Gastroesophageal sphincter (tissue), 4 donors: ENCODE measurements around the gene PDHB. TPM values are rescaled to one million over a fixed set of nuclear protein-coding genes. Genes with fewer than 3 reads are reported as not detected.
"Not testable (repeated sequence)": the region's sequence is repeated elsewhere in the genome, so short reads cannot be mapped to it uniquely, and the experiment has no call there.

ENCODE experiments used
- ATAC-seq: fragments of 150-250 bp; one replicate; pipeline ENCODE4 v1.9.1; 2016; ENCODE audit warnings: mild to moderate bottlenecking, moderate library complexity
- H3K27ac ChIP-seq, 4 donors: fragments of 200-600 bp; sonication (generic) in 3 of 4; 1 replicate in 3 of 4; 2 replicates in 1 of 4; pipeline ENCODE4 v1.5.1; 2016 to 2019
- H3K27me3 ChIP-seq: fragments of 200-600 bp; sonication (generic); one replicate; pipeline ENCODE4 v1.5.1; 2019
- H3K36me3 ChIP-seq, 2 donors: fragments of 200-600 bp; sonication (generic); one replicate each; pipeline ENCODE4 v1.5.1; 2019; ENCODE audit warnings: control low read depth in 1 of 2
- H3K4me1 ChIP-seq, 3 donors: fragments of 200-600 bp; sonication (generic); 1 replicate in 2 of 3; 2 replicates in 1 of 3; pipeline ENCODE4 v1.5.1; 2016 to 2019; ENCODE audit warnings: control low read depth in 2 of 3
- H3K4me3 ChIP-seq, 2 donors: fragments of 200-600 bp; sonication (generic); one replicate each; pipeline ENCODE4 v1.5.1; 2019; ENCODE audit warnings: mild to moderate bottlenecking in 1 of 2, moderate library complexity in 1 of 2
- H3K9me3 ChIP-seq, 3 donors: fragments of 200-600 bp; sonication (generic); one replicate each; pipeline ENCODE4 v1.5.1; 2017 to 2019; ENCODE audit warnings: control low read depth in 2 of 3
- CTCF ChIP-seq, 4 experiments: fragments of 200-600 bp in 2 of 4; fragments of 450-650 bp in 2 of 4; sonication (generic) in 1 of 4; IDR thresholded peaks; one replicate each; pipeline ENCODE4 v1.5.1; 2017 to 2019; ENCODE audit warnings: antibody characterized with exemption in 4 of 4, mild to moderate bottlenecking in 2 of 4, moderate library complexity in 2 of 4
- EP300 ChIP-seq: sonication (generic); formaldehyde crosslinking; IDR thresholded peaks from one replicate; pipeline ENCODE4 v1.6.1; 2017; ENCODE audit warnings: antibody characterized with exemption, mild to moderate bottlenecking
- POLR2A ChIP-seq, 2 donors: fragments of 450-650 bp; IDR thresholded peaks; one replicate each; pipeline ENCODE4 v1.6.1; 2017; ENCODE audit warnings: antibody characterized with exemption in 2 of 2, mild to moderate bottlenecking in 2 of 2, moderate library complexity in 1 of 2
- POLR2AphosphoS5 ChIP-seq: sonication (generic); formaldehyde crosslinking; IDR thresholded peaks from one replicate; pipeline ENCODE4 v1.6.1; 2017; ENCODE audit warnings: antibody characterized with exemption
- WGBS, 2 donors: methylation state at CpG; one replicate each; pipeline ENCODE4 v1.1.5; 2018; ENCODE audit warnings: low coverage in 1 of 2; 5-methylcytosine and 5-hydroxymethylcytosine counted together
- total RNA-seq, 4 donors: library from RNA; depleted of rRNA; stranded (reverse); fragments of >200 nt; gene quantifications; one replicate each; pipeline ENCODE4 v1.1.0, GENCODE V29; 2016

PDHB gene
- total RNA-seq, 4 donors from 2014 or later, result 90.1 to 213 (median 146) TPM

GRCh38 chr3:58441514-58442450, 8.2 kb upstream of the PDHB start:
- 72 to 76% methylated on average over 3 to 4 of the region's 4 CpGs for WGBS, 2 donors
- Histone ChIP-seq H3K27me3 (no peaks in the 10 kb centered on the region), H3K27ac (no peak overlapping the region), H3K9me3 (no peaks in the 10 kb centered on the region), H3K4me1 (no peaks in the 10 kb centered on the region), H3K4me3 (no peak overlapping the region), H3K36me3 (no peaks in the 10 kb centered on the region)
- no peak for TF ChIP-seq EP300
- no peak for TF ChIP-seq POLR2A (IDR thresholded peaks at IDR 0.05)
- TF ChIP-seq POLR2AphosphoS5, result no peak
- TF ChIP-seq CTCF (IDR thresholded peaks at IDR 0.05), result no peak
- no peak for ATAC-seq

- not testable (repeated sequence) for H3K9me3 ChIP-seq, H3K27me3 ChIP-seq, H3K36me3 ChIP-seq, H3K4me3 ChIP-seq, H3K27ac ChIP-seq, H3K4me1 ChIP-seq, ATAC-seq
- 75 to 80% methylated on average over 6 of the region's 6 CpGs for WGBS, 2 donors
These were observed 7.3 kb upstream of the PDHB start for GRCh38 chr3:58440996-58441355.

GRCh38 chr3:58437276-58437675, 3.6 kb upstream of the PDHB start:
- 77 to 95% methylated on average over 4 to 8 of the region's 8 CpGs for WGBS, 2 donors
- not testable (repeated sequence) for H3K4me3 ChIP-seq, H3K9me3 ChIP-seq

GRCh38 chr3:58434990-58435389, 1.4 kb upstream of the PDHB start:
- H3K9me3 ChIP-seq, result no peaks in the 10 kb centered on the region
- H3K36me3 ChIP-seq, result peaks cover 4 to 21% of the 10 kb centered on the region in 2 donors
- H3K27me3 ChIP-seq, result no peaks in the 10 kb centered on the region
- TF ChIP-seq CTCF (IDR thresholded peaks at IDR 0.05), result no peak
- TF ChIP-seq POLR2AphosphoS5, result peak; percentile 85
- no peak for TF ChIP-seq EP300
- no peak overlapping the region for H3K4me3 ChIP-seq
- peak overlapping the region; percentile 74 to 96 (median 94) for H3K27ac ChIP-seq
- ATAC-seq, result peak; percentile 31
- H3K4me1 ChIP-seq, result peaks cover 0 to 60% (median 20%) of the 10 kb centered on the region in 3 donors
- 8 to 17% methylated on average over 1 of the region's 1 CpG for WGBS, 2 donors

More at GRCh38 chr3:58437276-58437675, 3.6 kb upstream of the PDHB start:
- H3K27me3 ChIP-seq, H3K36me3 ChIP-seq, ATAC-seq, H3K27ac ChIP-seq: not testable (repeated sequence)
- peaks cover 0 to 38% (median 19%) of the 10 kb centered on the region in 3 donors for H3K4me1 ChIP-seq

- no peak for TF ChIP-seq POLR2A (IDR thresholded peaks at IDR 0.05)
- no peak for TF ChIP-seq EP300
- no peak for TF ChIP-seq POLR2AphosphoS5
- no peak for TF ChIP-seq CTCF (IDR thresholded peaks at IDR 0.05)
- peaks cover 0 to 64% (median 20%) of the 10 kb centered on the region in 3 donors for H3K4me1 ChIP-seq
- H3K36me3 ChIP-seq, result peaks cover 6 to 25% of the 10 kb centered on the region in 2 donors
- no peaks in the 10 kb centered on the region for H3K9me3 ChIP-seq
- H3K27ac ChIP-seq, result peak overlapping the region; percentile 74 to 96 (median 94)
- no peaks in the 10 kb centered on the region for H3K27me3 ChIP-seq
- H3K4me3 ChIP-seq, result no peak overlapping the region
- 80 to 84% methylated on average over 1 to 9 of the region's 11 CpGs for WGBS, 2 donors
- ATAC-seq, result no peak
These were observed 879 bp upstream of the PDHB start for GRCh38 chr3:58434511-58434910.

- no peak for ATAC-seq
- Histone ChIP-seq H3K27me3 (no peaks in the 10 kb centered on the region), H3K4me3 (peak overlapping the region; percentile 72 to 77), H3K27ac (peak overlapping the region; percentile 74 to 96 (median 94)), H3K4me1 (peaks cover 0 to 68% (median 20%) of the 10 kb centered on the region in 3 donors), H3K9me3 (no peaks in the 10 kb centered on the region), H3K36me3 (peaks cover 9 to 29% of the 10 kb centered on the region in 2 donors)
- 70 to 82% methylated on average over 2 of the region's 3 CpGs for WGBS, 2 donors
- TF ChIP-seq CTCF (IDR thresholded peaks at IDR 0.05) (no peak), POLR2A (IDR thresholded peaks at IDR 0.05) (no peak), POLR2AphosphoS5 (no peak), EP300 (no peak)
These were observed 504 bp upstream of the PDHB start for GRCh38 chr3:58434168-58434504.
